Psoas muscle (tissue), 8 donors: Measurements from ENCODE around the gene PHC2. TPM values are rescaled to one million over a fixed set of nuclear protein-coding genes. Genes with fewer than 3 reads are reported as not detected.

Source experiments
- ATAC-seq, 4 donors: fragments of 200-7000 bp; cut with Tn5 transposase; one replicate each; pipeline ENCODE4 v1.9.1; 2020; ENCODE audit warnings: moderate library complexity in 3 of 4, mild to moderate bottlenecking in 2 of 4
- DNase-seq, 2 donors: peaks; one replicate each; pipeline ENCODE4 v3.0.0-alpha.2; 2020
- H3K27ac ChIP-seq: fragments of 200-600 bp; one replicate; pipeline ENCODE4 v1.8.0; 2022
- H3K27me3 ChIP-seq, 3 donors: fragments of 200-600 bp in 1 of 3; one replicate each; pipeline versions ENCODE4 v1.6.1 to v1.8.0; 2013 to 2022; ENCODE audit warnings: low read length in 2 of 3, mild to moderate bottlenecking in 2 of 3, moderate library complexity in 1 of 3; ENCODE audit not compliant: insufficient read depth in 3 of 3
- H3K36me3 ChIP-seq, 2 donors: fragments of 200-600 bp in 1 of 2; one replicate each; pipeline versions ENCODE4 v1.6.1 to v1.8.0; 2013 to 2022; ENCODE audit warnings: low read depth in 1 of 2, mild to moderate bottlenecking in 1 of 2, moderate library complexity in 1 of 2; ENCODE audit not compliant: insufficient read depth in 1 of 2
- H3K4me1 ChIP-seq: fragments of 200-600 bp; one replicate; pipeline ENCODE4 v1.8.0; 2022
- H3K4me3 ChIP-seq: fragments of 200-600 bp; one replicate; pipeline ENCODE4 v1.8.0; 2022; ENCODE audit warnings: mild to moderate bottlenecking
- H3K9me3 ChIP-seq: fragments of 200-600 bp; one replicate; pipeline ENCODE4 v1.8.0; 2022
- WGBS, 3 donors: extraction: QIAGEN DNeasy Blood & Tissue Kit; methylation state at CpG; one replicate each; pipeline versions ENCODE4 v1.1.6 to v1.1.7; 2013; 5-methylcytosine and 5-hydroxymethylcytosine counted together
- intact Hi-C, 2 donors: fragments of 100-400 bp; cut with DNase I; formaldehyde crosslinking; loops; one replicate each; pipeline versions ENCODE4 v1.11.0 to v1.14.2; 2022
- polyA plus RNA-seq, 3 donors: library from polyadenylated mRNA; stranded (reverse); fragments of 200-250 nt; gene quantifications; one replicate each; pipeline ENCODE4 v1.2.3, GENCODE V29; 2013
- total RNA-seq, 4 donors: library from RNA; stranded (reverse); fragmentation: NEBNext Ultra II Directional in 2 of 4; extraction: Animal tissue kit (Norgen Biotek cat#: 25700) in 2 of 4; gene quantifications; one replicate each; pipeline versions ENCODE4 v1.2.1 to v1.2.4, GENCODE V29; 2021 to 2023
- TF ChIP-seq, protein P1 (sequence below): fragments of 200-600 bp; IDR thresholded peaks from one replicate; pipeline ENCODE4 v1.8.0; 2022; ENCODE audit warnings: antibody characterized with exemption
- donor health status: healthy with polysubstance abuse.
- donor health status: DM: no; HTN: no; CAD: no; lungs with moderate emphysema.
- donor health status: Bipolar disorder and iron deficiency.
- donor health status: healthy.
- donor health status: DM: yes; HTN: yes; CAD: no.
- donor health status: DM: no; HTN: no; CAD: no.
- donor health status: DM: no; HTN: no; CAD: no.
- donor health status: DM: yes; HTN: yes; CAD: no.

Gene PHC2
- total and polyA plus RNA-seq, 7 donors = 74.1 to 427 (median 338) TPM

DNA sequence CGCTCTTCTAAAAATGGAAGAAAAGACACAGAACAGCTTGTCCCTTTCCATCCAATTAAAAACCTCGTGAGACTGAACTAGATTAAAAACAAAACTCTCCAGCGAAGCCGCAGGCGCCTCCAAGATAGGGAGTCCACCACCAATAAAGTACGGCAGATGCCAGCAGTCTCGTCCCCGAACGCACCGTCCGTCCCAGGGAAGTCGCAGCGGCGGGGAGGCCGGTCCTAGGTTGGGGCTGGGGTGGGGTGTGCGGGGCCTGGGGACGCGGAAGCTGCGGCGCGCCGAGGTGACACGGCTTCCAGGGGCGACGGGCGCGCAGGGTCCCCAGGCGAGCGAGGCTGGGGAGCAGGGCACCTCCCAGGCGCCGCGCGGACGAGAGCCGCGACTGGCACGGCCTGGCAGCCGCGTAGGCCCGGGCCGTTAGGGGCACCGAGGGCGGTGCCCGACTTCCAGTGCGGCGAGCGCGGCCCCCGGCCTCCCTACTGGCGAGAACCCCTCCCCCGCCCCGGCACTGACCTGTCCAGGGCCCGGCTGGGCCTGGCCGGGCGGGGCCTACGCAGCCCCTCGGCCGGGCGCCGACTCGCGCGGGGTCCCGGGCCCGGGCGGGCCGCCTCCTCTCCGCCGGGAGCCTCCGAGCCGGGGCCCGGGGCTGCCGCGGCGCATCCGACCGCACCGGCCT, 81.7 kb downstream of the PHC2 start:
- DNase-seq = peak; percentile 70 to 82
- Histone ChIP-seq H3K27me3 (no peaks in the 10 kb centered on the region), H3K4me1 (peaks cover 43% of the 10 kb centered on the region), H3K27ac (peak overlapping the region; percentile 98), H3K9me3 (no peaks in the 10 kb centered on the region), H3K36me3 (peaks cover 5 to 24% of the 10 kb centered on the region in 2 donors), H3K4me3 (peak overlapping the region; percentile 85)
- peak; percentile 45 to 59 (median 58) for ATAC-seq
- WGBS, 3 donors = 0 to 1% (median 0%) methylated on average over 30 to 78 of the region's 78 CpGs
- intact Hi-C loops = no loop called here
- TF ChIP-seq, protein P1, sequence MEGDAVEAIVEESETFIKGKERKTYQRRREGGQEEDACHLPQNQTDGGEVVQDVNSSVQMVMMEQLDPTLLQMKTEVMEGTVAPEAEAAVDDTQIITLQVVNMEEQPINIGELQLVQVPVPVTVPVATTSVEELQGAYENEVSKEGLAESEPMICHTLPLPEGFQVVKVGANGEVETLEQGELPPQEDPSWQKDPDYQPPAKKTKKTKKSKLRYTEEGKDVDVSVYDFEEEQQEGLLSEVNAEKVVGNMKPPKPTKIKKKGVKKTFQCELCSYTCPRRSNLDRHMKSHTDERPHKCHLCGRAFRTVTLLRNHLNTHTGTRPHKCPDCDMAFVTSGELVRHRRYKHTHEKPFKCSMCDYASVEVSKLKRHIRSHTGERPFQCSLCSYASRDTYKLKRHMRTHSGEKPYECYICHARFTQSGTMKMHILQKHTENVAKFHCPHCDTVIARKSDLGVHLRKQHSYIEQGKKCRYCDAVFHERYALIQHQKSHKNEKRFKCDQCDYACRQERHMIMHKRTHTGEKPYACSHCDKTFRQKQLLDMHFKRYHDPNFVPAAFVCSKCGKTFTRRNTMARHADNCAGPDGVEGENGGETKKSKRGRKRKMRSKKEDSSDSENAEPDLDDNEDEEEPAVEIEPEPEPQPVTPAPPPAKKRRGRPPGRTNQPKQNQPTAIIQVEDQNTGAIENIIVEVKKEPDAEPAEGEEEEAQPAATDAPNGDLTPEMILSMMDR = no peak

DNA sequence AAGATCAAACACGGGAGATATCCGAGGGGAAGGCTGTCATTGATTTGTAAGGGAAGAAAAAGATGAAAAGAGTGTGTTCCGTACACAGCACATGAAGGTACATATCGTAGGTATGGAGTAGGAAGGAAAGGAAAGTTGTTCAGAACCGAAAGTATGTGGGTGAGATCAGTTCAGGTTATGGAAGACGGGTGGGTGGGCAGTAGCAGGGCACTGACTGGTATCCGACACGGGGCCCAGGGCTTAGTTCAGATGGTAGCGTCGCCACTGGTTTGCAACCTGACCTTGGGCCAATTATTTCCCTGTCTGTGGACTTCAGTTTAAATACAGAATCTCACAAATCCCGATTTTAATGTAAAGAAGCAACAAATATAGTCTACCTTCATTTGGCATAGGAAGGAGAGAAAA, 82.2 kb downstream of the PHC2 start:
- 3 to 4% (median 3%) methylated on average over 11 of the region's 11 CpGs for WGBS, 3 donors
- Histone ChIP-seq H3K36me3 (peaks cover 7 to 26% of the 10 kb centered on the region in 2 donors), H3K9me3 (no peaks in the 10 kb centered on the region), H3K27me3 (no peaks in the 10 kb centered on the region), H3K27ac (peak overlapping the region; percentile 98), H3K4me3 (peak overlapping the region; percentile 85), H3K4me1 (peaks cover 48% of the 10 kb centered on the region)
- intact Hi-C loops = no loop called here
- ATAC-seq (peak; percentile 26 to 47 (median 30)), DNase-seq (peak; percentile 41 to 58)
- TF ChIP-seq, protein P1 = no peak

DNA sequence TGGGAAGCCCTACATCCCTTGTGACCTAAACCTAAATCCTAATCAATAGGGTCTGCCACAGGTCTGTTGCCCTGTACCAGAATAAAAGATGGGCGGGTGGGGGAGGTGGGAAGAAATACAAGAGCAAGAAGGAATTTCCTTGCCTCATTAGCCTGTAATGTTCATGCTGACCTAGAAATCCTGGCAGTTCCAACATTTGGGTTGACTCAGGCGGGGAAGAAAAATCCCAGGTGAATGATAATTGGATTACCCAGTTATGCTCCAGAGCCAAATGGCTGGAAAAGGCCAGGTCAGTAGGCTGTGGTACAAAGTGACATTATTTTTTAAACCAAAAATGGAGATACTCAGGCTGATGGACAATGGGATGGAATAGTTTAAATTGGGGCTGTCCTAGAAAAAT, 82.7 kb downstream of the PHC2 start:
- Histone ChIP-seq H3K4me3 (peak overlapping the region; percentile 85), H3K27ac (peak overlapping the region; percentile 98), H3K36me3 (peaks cover 9 to 30% of the 10 kb centered on the region in 2 donors), H3K9me3 (no peaks in the 10 kb centered on the region), H3K4me1 (peaks cover 53% of the 10 kb centered on the region), H3K27me3 (no peaks in the 10 kb centered on the region)
- intact Hi-C loops = no loop called here
- TF ChIP-seq, protein P1 = no peak
- DNase-seq (no peak), ATAC-seq (peak; percentile 11 to 35 (median 14))
- WGBS, 3 donors = 19 to 49% (median 40%) methylated on average over 2 of the region's 2 CpGs

DNA sequence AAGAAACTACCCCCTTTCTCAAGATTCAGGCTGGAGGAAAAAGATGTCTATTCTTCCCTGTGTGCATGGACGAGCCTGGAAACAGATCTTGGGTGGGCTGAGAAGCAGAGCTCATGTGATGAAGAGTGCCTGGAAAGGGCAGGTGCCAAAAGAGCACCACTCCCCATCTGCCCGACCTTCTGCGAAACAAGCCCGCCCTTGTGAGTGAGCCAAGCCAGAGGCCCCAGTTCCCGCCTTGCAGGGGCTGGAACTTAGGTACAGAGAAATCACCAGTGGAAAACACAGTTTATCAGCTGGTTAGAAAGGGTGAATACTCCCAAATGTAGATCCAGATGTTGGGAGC, 83.3 kb downstream of the PHC2 start:
- H3K4me1 ChIP-seq = peaks cover 59% of the 10 kb centered on the region
- peak overlapping the region; percentile 98 for H3K27ac ChIP-seq
- H3K9me3 ChIP-seq = no peaks in the 10 kb centered on the region
- H3K36me3 ChIP-seq = peaks cover 9 to 30% of the 10 kb centered on the region in 2 donors
- 29 to 43% (median 37%) methylated on average over 5 of the region's 5 CpGs for WGBS, 3 donors
- intact Hi-C loops = no loop called here
- no peaks in the 10 kb centered on the region for H3K27me3 ChIP-seq
- TF ChIP-seq, protein P1 = no peak
- ATAC-seq (peak in 3 of 4 donors; percentile 12 to 18 (median 14)), DNase-seq (peak; percentile 71 to 77)
- H3K4me3 ChIP-seq = peak overlapping the region; percentile 85
